HG02623 (cell line): ENCODE data around the gene FARS2.
A peak's percentile ranks its signal among the peaks of the same experiment; 100 is the strongest.

ENCODE experiments used
- ATAC-seq: cut with Tn5 transposase; IDR thresholded peaks from one replicate; pipeline ENCODE4 v1.9.1; 2021; ENCODE audit warnings: moderate library complexity; ENCODE audit not compliant: unreplicated experiment

Gene FARS2

DNA sequence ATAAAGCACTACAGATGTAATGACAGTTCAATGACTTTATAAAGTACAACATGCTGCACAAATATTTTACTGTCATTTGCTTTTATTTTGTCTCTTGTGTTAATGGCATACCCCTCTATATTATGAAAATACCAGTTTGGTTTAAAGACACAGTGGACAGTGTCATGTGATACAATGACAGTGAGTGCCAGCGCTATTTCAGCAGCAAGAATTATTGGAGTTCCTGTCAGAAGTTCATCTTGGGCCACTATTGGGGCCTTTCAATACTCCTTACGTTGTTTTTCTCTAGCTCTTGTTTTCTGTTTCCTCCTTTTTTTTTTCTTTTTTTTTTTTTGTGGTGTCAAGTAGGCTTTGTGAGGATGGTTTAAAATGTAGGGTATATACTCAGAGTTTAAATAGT lies 232.5 kb downstream of the FARS2 start:
- ATAC-seq = no peak

DNA sequence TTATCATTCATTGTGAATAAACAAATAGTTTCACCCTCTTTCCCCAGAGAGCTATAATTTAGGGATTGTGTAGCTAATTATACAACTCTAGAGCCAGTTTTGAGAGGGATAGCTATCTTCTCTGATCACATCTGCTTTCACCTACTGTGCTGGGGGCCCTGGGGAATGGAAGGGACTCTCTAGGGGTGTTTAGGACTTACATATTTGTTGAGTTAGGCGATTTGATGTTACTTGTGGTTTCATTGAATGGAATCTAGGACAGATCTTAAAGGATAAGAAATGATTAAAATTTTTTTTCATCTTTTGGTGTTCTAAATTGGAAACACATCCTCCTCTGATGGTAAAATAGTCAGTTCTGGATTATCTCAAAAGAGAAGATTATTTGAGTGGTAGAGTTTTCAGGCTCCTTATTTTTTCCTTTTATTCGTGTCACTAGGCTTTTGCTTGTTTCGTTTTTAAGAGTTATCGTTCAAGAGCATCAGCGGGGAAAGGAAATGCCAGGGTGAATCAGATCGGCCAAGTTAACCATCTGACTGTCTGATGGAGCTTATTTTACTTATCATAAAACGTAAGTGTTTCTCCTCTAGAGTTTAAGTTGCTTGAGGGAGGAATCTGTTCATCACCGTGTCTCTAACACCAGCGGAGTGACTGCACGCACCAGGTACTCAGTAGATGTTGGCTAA lies 236.7 kb downstream of the FARS2 start:
- ATAC-seq = no peak

DNA sequence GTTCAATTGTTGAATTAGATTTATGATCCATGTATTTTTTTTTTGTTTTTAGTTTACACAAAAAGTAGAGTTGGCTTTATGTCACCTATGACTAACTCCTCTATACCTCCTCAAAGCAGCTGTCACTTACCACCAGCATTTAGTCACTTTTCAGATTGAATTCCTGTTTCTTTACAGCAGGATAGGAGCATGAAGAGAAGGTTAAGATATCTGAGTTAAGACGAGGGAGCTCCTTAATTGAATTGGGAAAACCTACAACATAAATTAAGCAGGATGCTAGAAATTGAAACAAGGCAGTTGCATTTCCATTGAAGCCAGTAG lies 237.2 kb downstream of the FARS2 start:
- no peak for ATAC-seq

DNA sequence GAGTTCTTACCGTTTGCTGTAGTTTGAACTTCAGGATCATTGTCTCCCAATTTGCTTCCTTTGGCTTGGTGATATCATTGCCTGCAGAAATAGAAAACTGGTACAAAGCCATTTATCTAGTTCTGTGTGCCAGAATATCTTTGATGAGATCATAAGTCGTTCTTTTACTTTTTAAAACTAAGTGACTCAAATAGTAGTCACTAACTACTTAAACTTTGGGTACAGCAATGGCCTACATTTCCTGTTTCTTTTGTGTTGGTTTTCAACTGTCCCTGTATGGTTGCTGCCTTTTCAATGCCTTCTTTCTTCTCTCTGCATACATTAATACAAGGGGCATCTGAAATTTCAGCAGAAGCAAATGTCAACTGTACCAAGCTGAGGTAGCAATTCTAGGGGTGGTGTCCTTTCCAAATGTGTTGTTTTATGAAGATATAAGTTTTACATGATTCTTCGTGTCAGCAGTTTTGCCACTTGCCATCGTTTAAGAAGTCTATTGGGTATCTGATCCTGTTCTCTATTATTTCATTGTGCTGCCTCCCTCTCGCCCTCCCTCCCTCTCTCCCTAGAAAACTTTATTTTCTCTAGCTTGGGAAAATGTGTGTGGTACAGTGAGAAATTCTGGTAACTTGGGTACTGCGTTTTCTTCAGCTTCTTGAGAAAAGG lies 238.5 kb downstream of the FARS2 start:
- no peak for ATAC-seq

DNA sequence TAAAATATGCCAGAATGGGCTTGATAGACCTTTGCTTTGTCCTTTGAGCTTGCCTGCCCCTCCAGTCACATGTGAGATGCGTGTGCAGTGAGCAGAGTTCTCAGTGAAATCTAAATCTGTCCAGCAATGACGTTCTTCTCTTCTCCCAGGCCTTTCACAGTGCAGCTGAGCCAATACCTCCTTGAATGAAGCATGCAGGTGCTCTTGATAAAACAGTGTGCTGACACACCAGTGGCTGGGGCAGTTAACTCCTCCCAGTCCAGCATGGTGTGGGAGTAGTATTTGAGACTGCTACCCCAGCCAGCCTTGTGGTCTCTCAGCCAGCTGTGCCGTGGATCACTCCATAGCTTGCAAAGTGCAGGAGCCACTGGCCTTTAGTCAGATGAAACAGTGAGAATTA lies 240.5 kb downstream of the FARS2 start:
- ATAC-seq = no peak

DNA sequence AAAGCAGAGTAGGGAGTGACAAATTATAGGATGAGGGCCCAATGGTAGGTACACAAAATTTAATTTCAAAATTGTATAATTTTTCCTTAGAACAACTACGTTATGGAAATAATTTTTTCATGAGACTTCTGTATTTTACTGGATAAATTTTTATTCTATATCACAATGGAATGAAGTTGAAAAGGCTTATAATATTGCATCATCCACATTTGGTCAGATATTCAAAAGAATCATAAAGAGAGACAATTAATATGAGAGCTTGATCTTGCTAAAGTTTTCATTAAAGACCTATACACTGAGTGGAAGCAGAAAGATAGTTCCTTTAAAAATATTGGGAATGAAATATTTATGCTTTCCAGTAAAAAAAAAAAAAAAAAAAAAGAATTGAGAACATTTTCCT lies 242.8 kb downstream of the FARS2 start:
- ATAC-seq = no peak

DNA sequence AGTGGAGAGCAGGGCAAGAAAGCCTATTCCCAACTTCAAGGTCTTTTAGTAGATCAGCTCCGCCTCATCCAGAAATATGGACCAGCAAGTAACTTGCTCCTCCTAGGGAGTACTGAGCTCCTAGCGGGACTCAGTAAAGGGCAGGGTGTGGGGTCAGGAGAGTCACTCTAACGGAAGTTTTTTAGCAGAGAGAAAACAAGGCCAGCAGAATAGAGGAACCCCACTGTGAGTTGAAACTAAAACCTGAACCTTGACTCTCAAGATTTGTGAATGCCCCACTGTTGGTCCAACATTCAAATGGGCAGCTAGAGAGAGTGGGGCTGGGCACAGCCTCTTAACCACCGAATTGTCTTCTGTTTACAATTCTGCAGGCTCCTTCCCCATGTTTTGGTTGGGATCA lies 244.8 kb downstream of the FARS2 start:
- ATAC-seq = peak; percentile 25

DNA sequence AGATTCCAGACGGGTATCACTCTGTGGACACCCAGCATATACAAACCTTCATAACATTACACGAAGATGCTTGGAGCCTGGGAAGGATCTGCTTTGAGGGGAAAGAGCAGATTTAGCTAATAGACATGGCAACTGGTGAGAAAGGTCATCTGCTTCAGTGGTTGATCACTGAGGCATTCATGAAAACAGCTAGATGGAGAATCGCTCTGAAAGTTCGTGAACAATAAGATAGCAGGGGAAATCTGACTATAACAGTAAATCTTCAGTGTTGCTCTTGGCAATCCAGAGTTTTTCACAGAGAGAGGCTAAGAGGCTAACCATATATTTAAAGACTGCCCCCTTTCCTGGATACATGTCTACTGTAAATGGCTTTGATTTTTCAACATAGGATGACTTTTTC lies 245.3 kb downstream of the FARS2 start:
- peak; percentile 32 for ATAC-seq

DNA sequence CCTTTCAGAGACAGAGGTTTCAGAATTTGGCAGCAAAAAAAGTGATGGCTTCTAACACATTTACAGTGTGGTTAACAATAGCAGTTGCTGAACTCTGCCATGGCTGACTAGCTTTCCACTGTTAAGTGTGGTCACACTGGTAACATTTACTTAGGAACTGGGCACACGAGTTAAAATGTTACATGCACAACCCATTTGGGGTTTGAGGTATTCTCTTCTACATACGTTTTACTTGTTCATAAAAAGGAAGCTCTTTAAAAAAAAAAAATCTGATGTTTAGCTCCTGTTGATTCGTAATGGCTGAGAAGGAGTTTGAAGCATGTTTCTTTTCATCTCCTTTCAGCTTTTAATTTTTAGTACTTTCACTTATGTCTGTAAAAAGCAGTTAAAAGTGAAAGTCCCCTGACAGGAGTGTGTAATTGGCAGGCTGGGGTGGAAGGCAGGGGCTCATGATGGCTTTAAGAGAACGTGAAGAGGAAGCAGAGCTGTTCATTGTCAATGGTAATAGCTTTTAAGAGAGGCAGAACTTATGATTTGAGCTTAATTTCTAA lies 245.9 kb downstream of the FARS2 start:
- peak; percentile 78 for ATAC-seq

DNA sequence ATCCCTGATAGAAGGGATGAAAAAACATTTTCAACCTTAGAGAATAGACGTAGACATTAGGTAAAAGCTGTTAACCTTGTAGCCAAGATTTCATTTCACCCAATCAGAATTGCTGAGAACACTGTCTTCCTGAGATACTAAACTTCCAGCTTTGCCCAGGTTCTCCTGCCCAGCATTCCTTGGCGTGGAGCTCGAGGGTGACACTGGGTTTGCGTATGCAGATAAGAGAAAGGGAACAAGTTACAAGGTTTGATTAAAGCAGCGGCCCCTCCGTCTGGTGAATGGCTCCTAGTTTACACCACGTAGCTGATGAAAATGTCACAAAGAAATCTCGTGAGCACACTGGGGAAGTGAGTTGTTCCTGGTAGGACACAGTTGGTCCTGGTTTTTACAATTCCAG lies 247.8 kb downstream of the FARS2 start:
- no peak for ATAC-seq

DNA sequence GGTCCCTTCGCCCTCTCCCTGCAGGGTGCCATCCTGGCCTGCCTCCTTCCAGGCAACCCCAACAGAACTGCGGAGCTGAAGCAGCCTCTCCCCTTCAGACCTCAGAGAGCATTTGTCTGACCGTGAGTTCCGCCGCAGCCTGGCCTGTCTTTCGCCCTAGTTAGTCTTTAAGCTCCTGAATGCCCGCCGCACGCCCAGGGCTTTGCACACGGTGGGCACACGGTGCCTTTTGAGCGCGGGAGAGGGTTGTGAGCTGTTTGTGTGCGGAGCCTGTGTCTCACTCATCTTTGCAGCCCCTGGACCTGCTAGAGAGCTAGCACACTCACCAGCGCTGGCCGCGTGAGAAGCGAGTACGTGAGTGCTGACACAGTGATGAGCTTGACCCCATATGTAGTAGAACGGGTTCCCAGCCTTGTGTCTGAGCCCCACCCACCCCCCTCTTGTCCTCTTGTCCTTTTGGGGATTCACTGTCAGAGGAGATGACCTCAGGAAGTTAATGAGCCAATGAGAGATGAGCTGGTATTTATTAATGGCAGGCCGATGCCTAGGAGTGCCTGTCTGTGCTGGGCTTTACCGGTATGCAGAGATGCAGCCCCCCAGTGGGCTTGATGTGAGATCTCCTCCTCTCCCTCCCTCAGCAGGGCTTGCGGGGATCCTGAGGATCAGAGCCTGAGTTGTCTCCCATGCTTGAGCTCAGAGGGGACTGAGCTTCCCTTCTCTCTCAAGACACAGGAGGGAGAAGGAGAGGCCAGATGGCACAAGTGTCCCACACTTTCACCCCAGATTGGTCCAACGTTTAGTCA lies 249.2 kb downstream of the FARS2 start:
- ATAC-seq = no peak

DNA sequence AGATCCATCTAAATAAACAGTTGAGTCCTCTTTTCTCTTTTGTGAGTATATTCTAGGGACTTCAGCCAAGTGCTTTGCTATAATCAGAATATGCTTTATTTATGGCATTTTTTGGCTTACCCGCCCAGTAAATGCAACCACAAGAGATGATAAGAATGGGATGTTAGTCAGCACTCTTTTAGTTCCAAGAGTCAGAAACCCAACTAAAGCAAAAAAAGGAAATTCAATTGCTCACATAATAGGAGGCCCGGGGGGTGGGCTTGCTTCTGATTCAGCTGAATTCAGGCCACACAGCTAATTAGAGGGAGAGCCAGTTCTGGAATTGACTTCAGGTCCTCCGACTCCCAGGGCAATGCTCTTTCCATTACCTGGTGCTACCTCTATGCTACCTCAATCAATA lies 250.6 kb downstream of the FARS2 start:
- ATAC-seq = no peak

DNA sequence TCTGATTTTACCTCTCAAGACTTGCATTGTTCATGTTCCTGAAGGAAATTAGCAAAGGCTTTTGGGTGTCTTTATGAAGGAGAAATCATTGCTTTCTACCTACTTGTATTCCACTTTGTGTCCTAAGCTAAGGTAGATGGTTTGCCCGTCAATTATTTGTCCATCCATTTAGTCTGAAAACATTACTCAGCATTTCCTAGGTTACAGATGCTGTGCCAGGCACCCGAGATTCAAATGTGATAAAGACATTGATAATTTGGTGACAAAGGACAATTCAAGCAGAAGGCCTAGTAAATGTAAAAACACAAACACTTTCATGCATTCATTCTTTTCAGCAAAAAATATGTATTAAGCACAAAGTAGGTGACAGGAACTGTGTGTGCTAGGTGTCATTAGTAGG lies 251.1 kb downstream of the FARS2 start:
- ATAC-seq = no peak

DNA sequence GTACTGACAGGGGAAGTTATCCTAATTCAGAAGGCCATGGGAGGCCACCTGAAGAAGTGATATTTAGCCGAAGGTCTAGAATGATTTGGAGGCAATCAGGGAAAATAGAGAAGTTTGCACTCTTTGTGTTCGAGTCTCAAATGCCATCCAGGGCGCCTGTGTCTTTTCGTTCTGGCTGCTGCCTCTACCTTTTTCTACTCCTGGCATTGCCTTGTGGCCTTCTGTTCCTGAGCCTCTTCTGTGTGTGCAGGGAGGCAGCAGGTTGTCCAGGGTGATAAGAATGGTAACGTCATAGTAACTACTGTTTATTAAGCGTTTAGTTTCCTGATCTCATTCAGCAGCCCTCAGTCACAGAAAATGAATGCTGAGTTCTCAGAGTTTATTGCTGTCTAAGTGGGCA lies 252.1 kb downstream of the FARS2 start:
- ATAC-seq = no peak

DNA sequence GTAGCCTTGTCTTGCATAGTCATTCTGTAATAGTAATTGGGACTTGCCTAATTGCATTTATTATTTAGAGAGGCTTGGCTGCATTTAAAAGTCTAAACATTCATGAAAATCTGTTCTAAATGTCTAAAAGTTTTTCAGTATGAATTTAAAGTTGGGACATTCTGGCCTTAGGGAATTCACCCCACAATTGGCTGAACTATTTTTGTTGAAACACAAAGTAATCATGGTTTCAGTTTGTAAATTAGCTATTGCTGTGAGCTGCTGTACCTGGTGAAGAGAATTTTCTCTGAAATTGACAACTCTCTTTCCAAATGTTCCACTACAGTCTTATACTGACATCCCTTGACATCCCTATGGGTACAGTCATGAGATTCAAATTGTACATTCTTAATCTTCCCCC lies 253.0 kb downstream of the FARS2 start:
- no peak for ATAC-seq

DNA sequence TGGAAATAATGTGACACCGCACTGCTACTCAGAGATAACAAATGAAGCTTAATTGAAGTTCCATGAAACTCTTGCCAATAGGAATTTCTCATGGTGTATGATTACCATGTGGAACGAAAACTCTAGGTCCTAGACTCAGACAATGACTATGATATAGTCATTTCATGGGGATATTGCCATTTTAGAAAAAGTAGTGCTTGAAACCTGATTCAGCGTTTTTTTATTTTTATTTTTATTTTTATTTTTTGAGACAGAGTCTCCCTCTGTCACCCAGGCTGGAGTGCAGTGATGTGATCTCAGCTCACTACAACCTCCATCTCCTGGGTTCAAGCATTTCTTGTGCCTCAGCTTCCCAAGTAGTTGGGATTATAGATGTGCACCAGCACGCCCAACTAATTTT lies 253.9 kb downstream of the FARS2 start:
- ATAC-seq = no peak

DNA sequence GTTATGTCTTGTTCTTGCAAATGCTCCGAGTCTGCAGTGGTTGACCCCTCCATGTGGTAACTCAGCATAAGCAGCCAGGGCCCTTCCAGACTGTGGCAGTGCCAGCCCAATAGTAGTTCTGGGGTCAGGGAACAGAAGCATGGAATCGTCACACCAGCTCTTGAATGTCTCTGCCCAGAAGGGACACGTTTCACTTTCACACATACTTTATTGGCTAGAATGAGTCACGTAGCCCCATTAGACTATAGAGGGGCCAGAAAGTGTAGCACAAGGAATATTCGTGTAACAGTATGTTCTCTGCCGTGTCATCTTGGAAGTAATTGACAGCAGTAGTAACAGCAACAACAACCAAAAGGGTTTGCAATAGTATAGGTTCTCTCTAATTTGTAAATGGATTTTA lies 254.7 kb downstream of the FARS2 start:
- no peak for ATAC-seq

DNA sequence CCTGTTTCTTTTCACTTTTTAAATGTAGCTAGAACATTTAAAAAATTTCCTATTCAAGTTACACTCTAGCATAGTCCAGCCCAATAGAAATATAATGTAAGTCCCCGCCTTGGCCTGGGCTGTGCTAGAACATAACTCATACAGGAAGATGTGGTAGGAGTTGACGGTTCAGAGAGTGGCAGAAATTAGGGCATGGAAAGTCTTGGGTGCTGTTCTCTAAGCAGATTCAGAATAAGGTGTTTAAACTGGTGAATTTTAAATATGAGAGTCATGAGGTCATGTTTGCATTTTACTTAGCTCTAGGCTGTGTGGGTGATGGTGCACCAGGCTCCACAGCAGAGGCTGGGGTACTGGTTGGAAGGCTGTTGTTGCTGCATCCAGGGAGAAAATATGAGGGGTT lies 256.5 kb downstream of the FARS2 start:
- ATAC-seq = peak; percentile 66

DNA sequence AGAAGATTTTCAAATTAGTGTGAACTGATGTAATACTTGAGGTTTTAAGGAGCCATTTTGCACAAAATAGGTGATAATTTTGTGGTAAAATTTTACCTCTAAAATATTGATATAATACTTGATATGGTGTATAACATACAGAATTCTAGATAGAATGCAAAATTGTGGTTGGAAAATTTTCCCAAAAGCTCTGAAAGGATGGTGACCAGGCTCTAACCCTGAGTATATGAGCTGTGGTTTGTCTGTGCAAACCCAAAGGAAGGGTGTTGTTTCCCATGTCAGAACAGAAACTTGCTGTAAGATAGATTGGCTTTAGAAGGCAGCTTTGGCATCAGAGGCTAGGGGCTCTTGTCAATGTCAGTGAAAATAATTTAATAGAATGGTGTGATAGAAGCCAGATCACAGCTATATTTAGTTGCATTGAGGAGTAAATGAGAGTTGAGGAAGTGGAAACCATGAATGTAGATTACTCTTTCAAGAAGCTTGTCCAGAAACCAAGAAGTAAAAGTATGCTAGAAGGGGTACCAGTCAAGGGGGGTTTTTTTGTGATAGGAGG lies 257.7 kb downstream of the FARS2 start:
- no peak for ATAC-seq

DNA sequence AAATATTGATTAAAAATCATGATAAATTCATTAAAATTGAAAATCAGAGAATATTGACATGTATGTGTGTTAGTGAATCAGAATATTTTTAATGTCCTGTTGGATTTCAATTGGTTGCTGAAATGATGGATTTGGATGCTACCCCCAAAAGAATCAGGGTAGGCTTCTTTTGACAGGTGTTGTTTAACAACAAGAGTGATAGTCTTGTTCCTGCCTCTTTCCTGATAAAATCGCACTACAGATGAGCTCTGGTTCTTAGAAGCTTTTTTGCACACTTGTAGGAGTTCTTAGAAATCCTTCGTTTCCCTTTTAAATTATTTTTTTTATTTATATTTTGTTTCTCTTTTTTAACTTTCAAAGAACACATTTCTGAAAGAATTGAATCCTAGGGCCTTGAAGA lies 259.5 kb downstream of the FARS2 start:
- ATAC-seq = no peak

DNA sequence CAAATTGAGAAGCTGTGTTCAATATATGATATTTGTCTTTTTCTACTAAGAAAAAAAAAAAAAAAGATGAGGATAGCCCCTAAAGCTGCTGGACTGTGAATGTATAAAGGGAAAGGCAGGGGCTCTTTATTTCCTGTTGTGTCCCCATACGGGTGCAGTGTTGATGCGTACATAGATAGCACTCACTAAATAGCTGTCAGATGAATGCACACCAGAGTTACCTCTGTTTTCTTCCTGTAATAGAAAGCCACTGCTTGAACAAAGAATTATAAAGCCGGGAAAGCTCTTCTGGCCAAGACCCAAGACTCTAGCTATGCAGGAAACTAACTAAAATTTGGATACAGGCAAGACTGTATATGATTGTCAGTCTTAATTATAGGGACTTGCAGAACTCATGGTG lies 260.0 kb downstream of the FARS2 start:
- ATAC-seq = no peak

DNA sequence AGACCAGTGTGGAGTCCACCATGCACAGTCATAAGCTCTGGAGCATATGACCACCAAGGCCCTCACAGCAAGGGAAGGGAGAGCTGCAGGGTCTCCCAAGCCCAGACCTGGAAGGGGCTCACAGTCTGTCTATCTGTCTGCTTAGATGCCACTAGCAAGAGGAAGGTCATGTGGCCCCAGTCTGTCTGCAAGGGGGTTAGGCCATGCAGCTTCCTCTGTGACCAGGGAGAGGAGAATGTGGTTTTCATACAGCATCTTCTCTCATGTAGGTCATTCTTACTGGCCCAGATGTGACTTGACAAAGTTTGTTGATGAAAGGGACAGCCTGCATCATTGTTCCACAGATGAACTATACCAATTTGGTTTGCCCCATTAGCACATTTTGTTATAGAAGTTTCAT lies 260.8 kb downstream of the FARS2 start:
- no peak for ATAC-seq
